ENCODE data around the gene SLC25A12.
"Not testable (repeated sequence)": the region's sequence is repeated elsewhere in the genome, so short reads cannot be mapped to it uniquely, and the experiment has no call there.

The SLC25A12 gene

DNA sequence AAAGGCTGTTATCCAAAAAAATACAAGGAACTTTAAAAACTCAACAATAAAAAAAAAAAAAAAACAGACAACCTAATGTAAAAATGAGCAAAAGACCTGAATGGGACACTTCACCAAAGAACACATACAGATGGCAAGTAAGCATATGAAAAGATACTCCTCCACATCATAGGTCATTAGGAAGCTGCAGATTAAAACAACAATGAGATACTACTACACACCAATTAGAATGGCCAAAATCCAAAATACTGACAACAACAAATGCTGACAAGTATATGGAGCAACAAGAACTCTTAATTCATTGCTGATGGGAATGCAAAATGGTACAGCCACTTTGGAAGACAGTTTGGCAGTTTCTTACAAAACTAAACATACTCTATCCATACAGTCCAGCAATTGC lies 122.6 kb downstream of the SLC25A12 start:
- Histone ChIP-seq H3K4me3 (ENCODE audit: low read depth in 1 of 2, low read length in 2 of 2) (no peak overlapping the region), H3K4me1 (ENCODE audit: insufficient read depth, low read length) (no peaks in the 10 kb centered on the region), H3K36me3 (ENCODE audit: insufficient read depth, low read length) (0 out of 2 replicates have a peak, but pooled peaks cover 5% of the 10 kb centered on the region), H3K9me3 (ENCODE audit: insufficient read depth, low read length, severe bottlenecking) (no peaks in the 10 kb centered on the region), H3K27ac (ENCODE audit: low read length) (no peak overlapping the region), H3K4me2 (ENCODE audit: insufficient read depth, low read length) (no peak overlapping the region), H3K79me2 (ENCODE audit: insufficient read depth, low read length) (no peaks in the 10 kb centered on the region), H4K20me1 (ENCODE audit: insufficient read depth, low read length) (no peaks in the 10 kb centered on the region), H3K27me3 (ENCODE audit: insufficient read depth, low read length, poor library complexity) (no peaks in the 10 kb centered on the region), H3K9ac (ENCODE audit: low read depth, low read length) (no peak overlapping the region), H2AFZ (ENCODE audit: low read depth, low read length) (no peak overlapping the region)
- DNase-seq (no peak), ATAC-seq (ENCODE audit: insufficient read depth, low read depth) (no peak)
- no peak for TF ChIP-seq EZH2 (IDR thresholded peaks at IDR 0.05; ENCODE audit: borderline replicate concordance, low read depth, low read length, severe bottlenecking)
- TF ChIP-seq, protein P1, sequence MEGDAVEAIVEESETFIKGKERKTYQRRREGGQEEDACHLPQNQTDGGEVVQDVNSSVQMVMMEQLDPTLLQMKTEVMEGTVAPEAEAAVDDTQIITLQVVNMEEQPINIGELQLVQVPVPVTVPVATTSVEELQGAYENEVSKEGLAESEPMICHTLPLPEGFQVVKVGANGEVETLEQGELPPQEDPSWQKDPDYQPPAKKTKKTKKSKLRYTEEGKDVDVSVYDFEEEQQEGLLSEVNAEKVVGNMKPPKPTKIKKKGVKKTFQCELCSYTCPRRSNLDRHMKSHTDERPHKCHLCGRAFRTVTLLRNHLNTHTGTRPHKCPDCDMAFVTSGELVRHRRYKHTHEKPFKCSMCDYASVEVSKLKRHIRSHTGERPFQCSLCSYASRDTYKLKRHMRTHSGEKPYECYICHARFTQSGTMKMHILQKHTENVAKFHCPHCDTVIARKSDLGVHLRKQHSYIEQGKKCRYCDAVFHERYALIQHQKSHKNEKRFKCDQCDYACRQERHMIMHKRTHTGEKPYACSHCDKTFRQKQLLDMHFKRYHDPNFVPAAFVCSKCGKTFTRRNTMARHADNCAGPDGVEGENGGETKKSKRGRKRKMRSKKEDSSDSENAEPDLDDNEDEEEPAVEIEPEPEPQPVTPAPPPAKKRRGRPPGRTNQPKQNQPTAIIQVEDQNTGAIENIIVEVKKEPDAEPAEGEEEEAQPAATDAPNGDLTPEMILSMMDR (IDR thresholded peaks at IDR 0.05; ENCODE audit: borderline replicate concordance, extremely low read depth, low read length, poor library complexity, severe bottlenecking): no peak

DNA sequence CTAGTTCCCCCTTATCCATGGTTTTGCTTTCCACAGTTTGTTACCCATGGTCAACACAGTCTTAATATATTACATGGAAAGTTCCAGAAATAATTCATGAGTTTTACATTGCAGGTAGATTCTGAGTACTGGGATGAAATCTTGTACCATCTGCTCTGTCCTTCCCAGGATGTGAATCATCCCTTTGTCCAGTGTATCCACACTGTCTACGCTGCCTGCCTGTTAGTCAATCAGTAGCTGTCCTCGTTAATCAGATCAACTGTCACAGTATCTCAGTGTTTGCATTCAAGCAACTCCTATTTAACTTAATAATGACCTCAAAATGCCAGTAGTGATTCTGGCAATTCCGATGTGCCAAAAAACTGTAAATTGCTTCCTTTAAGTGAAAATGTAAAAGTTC lies 130.4 kb downstream of the SLC25A12 start:
- DNase-seq (no peak), ATAC-seq (ENCODE audit: insufficient read depth, low read depth) (no peak)

DNA sequence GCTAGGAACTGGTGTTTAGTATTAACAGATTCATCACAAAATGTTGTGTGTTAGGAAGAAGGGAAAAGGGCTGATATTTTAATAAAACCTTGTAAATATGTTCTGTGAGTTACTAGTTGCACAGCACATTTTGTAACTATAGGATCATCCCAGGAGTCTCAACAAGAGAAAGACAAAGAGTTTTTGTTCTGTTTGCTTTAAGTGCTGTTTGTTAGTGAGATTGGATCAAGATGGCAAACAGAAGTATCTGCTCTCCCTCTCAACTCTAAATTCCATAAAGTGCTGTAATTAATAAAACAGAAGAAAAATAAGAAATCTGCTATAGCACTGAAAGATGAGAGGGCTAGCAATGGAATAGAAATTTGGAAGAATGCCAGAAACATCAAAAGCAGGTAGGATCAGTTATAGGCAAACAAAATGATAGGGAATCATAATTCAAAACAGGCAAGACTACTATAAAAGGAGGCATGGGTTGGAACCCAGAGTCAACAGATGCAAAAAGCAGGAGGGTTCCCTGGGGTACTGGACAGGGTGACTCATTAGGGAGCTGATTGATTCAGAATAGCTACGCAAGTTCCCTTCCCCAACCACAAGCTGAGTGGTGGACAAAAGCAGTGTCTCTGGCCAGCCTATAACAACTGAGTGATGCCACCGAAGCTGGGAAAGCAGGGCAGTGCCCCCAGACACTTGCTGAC lies 131.0 kb downstream of the SLC25A12 start:
- no peak overlapping the region for H2AFZ ChIP-seq (ENCODE audit: low read depth, low read length)
- H3K9ac ChIP-seq (ENCODE audit: low read depth, low read length): no peak overlapping the region
- DNase-seq: no peak
- peaks cover 13% of the 10 kb centered on the region; the same call in 1 of the 2 replicates for H3K36me3 ChIP-seq (ENCODE audit: insufficient read depth, low read length)
- ATAC-seq (ENCODE audit: insufficient read depth, low read depth): no peak
- TF ChIP-seq, protein P1 (IDR thresholded peaks at IDR 0.05; ENCODE audit: borderline replicate concordance, extremely low read depth, low read length, poor library complexity, severe bottlenecking): no peak
- TF ChIP-seq EZH2 (IDR thresholded peaks at IDR 0.05; ENCODE audit: borderline replicate concordance, low read depth, low read length, severe bottlenecking): no peak
- no peak overlapping the region for H3K4me2 ChIP-seq (ENCODE audit: insufficient read depth, low read length)
- no peaks in the 10 kb centered on the region for H3K27me3 ChIP-seq (ENCODE audit: insufficient read depth, low read length, poor library complexity)
- no peaks in the 10 kb centered on the region for H3K9me3 ChIP-seq (ENCODE audit: insufficient read depth, low read length, severe bottlenecking)
- H3K79me2 ChIP-seq (ENCODE audit: insufficient read depth, low read length): no peaks in the 10 kb centered on the region
- no peaks in the 10 kb centered on the region for H4K20me1 ChIP-seq (ENCODE audit: insufficient read depth, low read length)
- H3K4me3 ChIP-seq (ENCODE audit: low read depth in 1 of 2, low read length in 2 of 2): no peak overlapping the region
- no peak overlapping the region for H3K27ac ChIP-seq (ENCODE audit: low read length)
- H3K4me1 ChIP-seq (ENCODE audit: insufficient read depth, low read length): no peaks in the 10 kb centered on the region

More for the DNA sequence above, 130.4 kb downstream of the SLC25A12 start:
- no peak overlapping the region for H3K4me2 ChIP-seq (ENCODE audit: insufficient read depth, low read length)
- no peak overlapping the region for H3K4me3 ChIP-seq (ENCODE audit: low read depth in 1 of 2, low read length in 2 of 2)
- no peaks in the 10 kb centered on the region for H4K20me1 ChIP-seq (ENCODE audit: insufficient read depth, low read length)
- H3K9ac ChIP-seq (ENCODE audit: low read depth, low read length): no peak overlapping the region
- no peaks in the 10 kb centered on the region for H3K27me3 ChIP-seq (ENCODE audit: insufficient read depth, low read length, poor library complexity)
- H3K79me2 ChIP-seq (ENCODE audit: insufficient read depth, low read length): no peaks in the 10 kb centered on the region
- no peak overlapping the region for H3K27ac ChIP-seq (ENCODE audit: low read length)
- H3K4me1 ChIP-seq (ENCODE audit: insufficient read depth, low read length): no peaks in the 10 kb centered on the region
- peaks cover 13% of the 10 kb centered on the region; the same call in 1 of the 2 replicates for H3K36me3 ChIP-seq (ENCODE audit: insufficient read depth, low read length)
- no peak overlapping the region for H2AFZ ChIP-seq (ENCODE audit: low read depth, low read length)
- TF ChIP-seq, protein P1 (IDR thresholded peaks at IDR 0.05; ENCODE audit: borderline replicate concordance, extremely low read depth, low read length, poor library complexity, severe bottlenecking): no peak
- no peak for TF ChIP-seq EZH2 (IDR thresholded peaks at IDR 0.05; ENCODE audit: borderline replicate concordance, low read depth, low read length, severe bottlenecking)
- no peaks in the 10 kb centered on the region for H3K9me3 ChIP-seq (ENCODE audit: insufficient read depth, low read length, severe bottlenecking)

DNA sequence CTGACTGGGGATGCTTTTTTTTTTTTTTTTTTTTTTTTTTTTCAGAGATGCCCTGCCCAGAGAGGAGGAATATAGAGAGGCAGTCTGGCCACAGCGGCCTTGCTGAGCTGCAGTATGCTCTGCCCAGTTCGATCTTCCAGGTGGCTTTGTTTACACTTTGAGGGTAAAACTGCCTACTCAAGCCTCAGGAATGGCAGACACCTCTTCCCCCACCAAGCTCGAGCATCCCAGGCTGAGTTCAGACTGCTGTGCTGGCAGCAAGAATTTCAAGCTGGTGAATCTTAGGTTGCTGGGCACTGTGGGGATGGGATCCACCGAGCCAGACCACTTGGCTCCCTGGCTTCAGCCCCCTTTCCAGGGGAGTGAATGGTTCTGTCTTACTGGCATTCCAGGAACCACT lies 132.9 kb downstream of the SLC25A12 start:
- not testable (repeated sequence) for H3K4me2 ChIP-seq (ENCODE audit: insufficient read depth, low read length); H3K27me3 ChIP-seq (ENCODE audit: insufficient read depth, low read length, poor library complexity); DNase-seq; H3K4me3 ChIP-seq (ENCODE audit: low read depth in 1 of 2, low read length in 2 of 2); H4K20me1 ChIP-seq (ENCODE audit: insufficient read depth, low read length); H3K27ac ChIP-seq (ENCODE audit: low read length); H3K4me1 ChIP-seq (ENCODE audit: insufficient read depth, low read length); H2AFZ ChIP-seq (ENCODE audit: low read depth, low read length); H3K79me2 ChIP-seq (ENCODE audit: insufficient read depth, low read length); ATAC-seq (ENCODE audit: insufficient read depth, low read depth); H3K9me3 ChIP-seq (ENCODE audit: insufficient read depth, low read length, severe bottlenecking); H3K9ac ChIP-seq (ENCODE audit: low read depth, low read length)
- peaks cover 13% of the 10 kb centered on the region; the same call in 1 of the 2 replicates for H3K36me3 ChIP-seq (ENCODE audit: insufficient read depth, low read length)

DNA sequence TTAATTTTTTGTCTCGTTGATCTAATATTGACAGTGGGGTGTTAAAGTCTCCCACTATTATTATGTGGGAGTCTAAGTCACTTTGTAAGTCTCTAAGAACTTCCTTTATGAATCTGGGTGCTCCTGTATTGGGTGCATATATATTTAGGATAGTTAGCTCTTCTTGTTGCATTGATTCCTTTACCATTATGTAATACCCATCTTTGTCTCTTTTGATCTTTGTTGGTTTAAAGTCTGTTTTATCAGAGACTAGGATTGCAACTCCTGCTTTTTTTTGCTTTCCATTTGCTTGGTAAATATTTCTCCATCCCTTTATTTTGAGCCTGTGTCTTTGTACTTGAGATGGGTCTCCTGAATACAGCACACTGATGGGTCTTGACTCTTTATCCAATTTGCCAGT lies 135.3 kb downstream of the SLC25A12 start:
- H3K4me2 ChIP-seq (ENCODE audit: insufficient read depth, low read length); H2AFZ ChIP-seq (ENCODE audit: low read depth, low read length); ATAC-seq (ENCODE audit: insufficient read depth, low read depth); H3K27ac ChIP-seq (ENCODE audit: low read length); H4K20me1 ChIP-seq (ENCODE audit: insufficient read depth, low read length); DNase-seq; H3K4me1 ChIP-seq (ENCODE audit: insufficient read depth, low read length); H3K9me3 ChIP-seq (ENCODE audit: insufficient read depth, low read length, severe bottlenecking); H3K27me3 ChIP-seq (ENCODE audit: insufficient read depth, low read length, poor library complexity); H3K9ac ChIP-seq (ENCODE audit: low read depth, low read length); H3K79me2 ChIP-seq (ENCODE audit: insufficient read depth, low read length); H3K4me3 ChIP-seq (ENCODE audit: low read depth in 1 of 2, low read length in 2 of 2): not testable (repeated sequence)
- peaks cover 13% of the 10 kb centered on the region; the same call in 1 of the 2 replicates for H3K36me3 ChIP-seq (ENCODE audit: insufficient read depth, low read length)

All from DND-41 (cell line).